Caco-2 (cell line): ENCODE results near the gene CST6. TPM values are rescaled to one million over a fixed set of nuclear protein-coding genes. Genes with fewer than 3 reads are reported as not detected.

Experiments
- BruUV-seq: library from RNA; stranded (reverse); fragments of 400-500 nt; replicated peaks from 2 replicates; lab custom pipeline; 2021; lab: Mats Ljungman, UMichigan
- CTCF ChIA-PET: fragments of 300-600 bp; sonication (Branson Sonifier 250); formaldehyde crosslinking; loops from one replicate; lab custom pipeline; 2022; ENCODE audit warnings: antibody characterized with exemption; lab: Charles Lee
- POLR2A ChIA-PET: fragments of 300-600 bp; sonication (Branson Sonifier 250); formaldehyde crosslinking; loops from one replicate; lab custom pipeline; 2022; ENCODE audit warnings: antibody characterized with exemption; lab: Charles Lee
- DNase-seq, 2 experiments: peaks; one replicate each; pipeline versions ENCODE4 v3.0.0 to v3.0.0-alpha.2; 2020 to 2022
- H3K27me3 ChIP-seq: replicated peaks from 2 replicates; pipeline ENCODE4 v1.6.0; 2011; ENCODE audit warnings: low read length; ENCODE audit not compliant: control insufficient read depth, insufficient read depth
- H3K36me3 ChIP-seq: 2 replicates; pipeline ENCODE4 v1.5.1; 2011; ENCODE audit warnings: low read length; ENCODE audit not compliant: control insufficient read depth, insufficient read depth
- H3K4me1 ChIP-seq: fragments of 250-450 bp; sonication (Bioruptor Pico); 2 replicates; pipeline ENCODE4 v1.5.1; 2020; ENCODE audit warnings: mild to moderate bottlenecking
- H3K4me3 ChIP-seq: 2 replicates; pipeline ENCODE4 v1.5.1; 2011; ENCODE audit warnings: low read depth, mild to moderate bottlenecking, control low read depth, low read length
- H3K9me3 ChIP-seq: fragments of 250-450 bp; sonication (Bioruptor Pico); 2 replicates; pipeline ENCODE4 v1.5.1; 2020; ENCODE audit warnings: mild to moderate bottlenecking, moderate library complexity
- H3K27ac Mint-ChIP-seq: one replicate; pipeline ENCODE4 v1.8.0; 2022; ENCODE audit warnings: mixed read lengths; ENCODE audit not compliant: unreplicated experiment
- H3K27me3 Mint-ChIP-seq: one replicate; pipeline ENCODE4 v1.8.0; 2022; ENCODE audit warnings: mixed read lengths; ENCODE audit not compliant: insufficient read depth, unreplicated experiment
- H3K36me3 Mint-ChIP-seq: one replicate; pipeline ENCODE4 v1.8.0; 2022; ENCODE audit warnings: mild to moderate bottlenecking, mixed read lengths; ENCODE audit not compliant: insufficient read depth, unreplicated experiment
- H3K4me1 Mint-ChIP-seq: one replicate; pipeline ENCODE4 v1.8.0; 2022; ENCODE audit warnings: low read depth, mixed read lengths; ENCODE audit not compliant: unreplicated experiment
- H3K4me3 Mint-ChIP-seq: one replicate; pipeline ENCODE4 v1.8.0; 2022; ENCODE audit warnings: mild to moderate bottlenecking, moderate library complexity, mixed read lengths; ENCODE audit not compliant: unreplicated experiment
- H3K9me3 Mint-ChIP-seq: one replicate; pipeline ENCODE4 v1.8.0; 2022; ENCODE audit warnings: mixed read lengths; ENCODE audit not compliant: unreplicated experiment
- CTCF ChIP-seq, 2 experiments: fragments of 200-600 bp in 1 of 2; IDR thresholded peaks; 1 replicate in 1 of 2; 2 replicates in 1 of 2; pipeline versions ENCODE4 v1.5.1 to v1.8.0; 2011 to 2022; ENCODE audit warnings: antibody characterized with exemption in 1 of 2, control low read depth in 1 of 2, inconsistent platforms in 1 of 2, low read depth in 1 of 2, low read length in 1 of 2, mild to moderate bottlenecking in 1 of 2, moderate library complexity in 1 of 2; ENCODE audit not compliant: insufficient read depth in 1 of 2, severe bottlenecking in 1 of 2, unreplicated experiment in 1 of 2
- intact Hi-C: fragments of 100-400 bp; cut with micrococcal nuclease; formaldehyde crosslinking; loops from one replicate; pipeline ENCODE4 v1.10.0; 2022; ENCODE audit not compliant: unreplicated experiment
- total RNA-seq: library from RNA; stranded (reverse); gene quantifications from 2 replicates; pipeline ENCODE4 v1.2.3, GENCODE V29; 2022

CST6 gene
- total RNA-seq, 1 experiment from 2014 or later = not detected

- peaks cover 7% of the 10 kb centered on the region for H3K4me1 Mint-ChIP-seq
- no peaks in the 10 kb centered on the region for H3K27me3 ChIP-seq
- H3K27ac Mint-ChIP-seq = no peak overlapping the region
- no peak for TF ChIP-seq CTCF (IDR thresholded peaks at IDR 0.05; ENCODE audit: insufficient read depth in 1 of 2, low read depth in 1 of 2, low read length in 1 of 2, severe bottlenecking in 1 of 2, unreplicated experiment in 1 of 2)
- ChIA-PET CTCF (no interaction called here), POLR2A (no interaction called here)
- H3K4me3 Mint-ChIP-seq = no peak overlapping the region
- no peak overlapping the region for H3K4me3 ChIP-seq
- H3K36me3 ChIP-seq = no peaks in the 10 kb centered on the region
- H3K36me3 Mint-ChIP-seq = peaks cover 5% of the 10 kb centered on the region
- H3K27me3 Mint-ChIP-seq = no peaks in the 10 kb centered on the region
- no peaks in the 10 kb centered on the region for H3K9me3 ChIP-seq
- no peaks in the 10 kb centered on the region for H3K9me3 Mint-ChIP-seq
- DNase-seq = no peak
- BruUV-seq = no TSS peak
- H3K4me1 ChIP-seq = peaks cover 21% of the 10 kb centered on the region
- intact Hi-C loops = no loop called here
These were observed 3.1 kb downstream of the CST6 start for GRCh38 chr11:66014804-66015453.

DNA sequence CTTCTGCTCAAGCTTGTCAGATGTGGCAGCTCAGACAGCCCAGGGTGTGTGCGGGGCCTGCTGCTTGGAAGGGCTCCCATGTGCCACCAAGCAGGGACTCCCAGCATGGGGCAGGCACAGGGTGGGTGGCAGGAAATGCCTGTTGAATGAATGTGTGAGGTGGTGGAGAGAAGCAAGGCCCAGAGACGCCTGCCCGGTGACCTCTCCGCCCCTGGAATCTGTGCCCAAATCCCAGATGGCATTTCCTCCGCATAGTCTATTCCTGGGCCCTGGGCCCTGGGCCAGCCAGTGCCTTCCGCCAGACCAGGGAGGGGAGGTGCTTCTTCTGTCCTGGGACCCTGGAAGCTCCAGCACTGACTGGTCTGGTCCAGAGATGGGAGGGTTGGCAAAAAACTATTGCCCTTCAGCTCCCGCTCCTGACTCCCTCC lies 3.7 kb downstream of the CST6 start:
- CTCF ChIA-PET = no interaction called here
- H3K4me1 ChIP-seq = peaks cover 21% of the 10 kb centered on the region
- no peaks in the 10 kb centered on the region for H3K27me3 Mint-ChIP-seq
- H3K36me3 ChIP-seq = no peaks in the 10 kb centered on the region
- H3K36me3 Mint-ChIP-seq = peaks cover 2% of the 10 kb centered on the region
- H3K4me3 ChIP-seq = no peak overlapping the region
- intact Hi-C loops = no loop called here
- POLR2A ChIA-PET = no interaction called here
- H3K27me3 ChIP-seq = no peaks in the 10 kb centered on the region
- TF ChIP-seq CTCF (IDR thresholded peaks at IDR 0.05; ENCODE audit: insufficient read depth in 1 of 2, low read depth in 1 of 2, low read length in 1 of 2, severe bottlenecking in 1 of 2, unreplicated experiment in 1 of 2) = no peak
- no peaks in the 10 kb centered on the region for H3K9me3 ChIP-seq
- no peaks in the 10 kb centered on the region for H3K9me3 Mint-ChIP-seq
- peaks cover 1% of the 10 kb centered on the region for H3K4me1 Mint-ChIP-seq
- no peak overlapping the region for H3K27ac Mint-ChIP-seq
- no TSS peak for BruUV-seq
- H3K4me3 Mint-ChIP-seq = no peak overlapping the region
- no peak for DNase-seq

DNA sequence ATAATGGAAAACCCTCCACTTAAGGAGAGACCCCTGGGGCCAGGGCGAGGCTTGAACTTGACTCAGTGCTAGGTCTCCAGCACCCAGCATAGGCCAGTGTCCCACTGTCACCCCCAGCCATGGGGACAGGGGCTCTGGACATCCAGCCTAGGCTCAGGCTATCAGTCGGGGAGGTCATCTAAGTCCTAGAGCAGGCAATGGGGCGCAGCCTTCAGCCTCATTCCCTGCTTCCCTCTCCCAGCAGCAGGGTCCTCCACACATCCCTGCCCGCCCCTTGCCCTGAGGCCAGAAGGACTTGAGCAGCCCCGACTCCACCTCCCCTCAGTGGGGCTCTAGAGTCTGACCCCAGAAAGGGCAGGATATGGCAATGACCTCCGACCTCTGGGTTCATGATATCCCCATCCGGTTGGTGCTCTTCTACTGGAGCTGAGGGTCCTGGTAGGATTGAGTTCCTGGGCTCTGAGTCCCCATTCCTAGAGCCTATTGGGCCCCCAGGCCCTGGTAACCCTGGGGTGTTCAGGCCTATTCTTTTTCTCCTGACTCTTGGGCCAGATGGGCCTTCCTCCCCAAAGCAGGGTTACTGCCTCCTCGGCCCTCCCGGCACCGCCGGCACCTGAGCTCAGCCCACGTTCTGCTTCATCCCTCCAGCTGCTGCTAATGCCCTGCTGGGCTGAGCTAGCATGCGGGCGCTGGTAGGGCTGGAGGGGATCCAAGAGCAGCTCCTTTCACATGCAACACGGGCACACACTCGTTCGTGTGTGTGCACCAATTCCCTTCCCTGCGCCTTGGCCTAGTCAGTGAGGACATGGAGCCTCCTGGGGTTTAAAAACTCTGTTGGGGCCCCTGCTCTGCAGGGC lies 4.4 kb downstream of the CST6 start:
- Histone ChIP-seq H3K36me3 (no peaks in the 10 kb centered on the region), H3K27me3 (no peaks in the 10 kb centered on the region), H3K4me1 (peaks cover 21% of the 10 kb centered on the region), H3K4me3 (no peak overlapping the region), H3K9me3 (no peaks in the 10 kb centered on the region)
- Mint-ChIP-seq H3K36me3 (no peaks in the 10 kb centered on the region), H3K27ac (no peak overlapping the region), H3K27me3 (no peaks in the 10 kb centered on the region), H3K4me3 (no peak overlapping the region), H3K4me1 (no peaks in the 10 kb centered on the region), H3K9me3 (no peaks in the 10 kb centered on the region)
- no peak for TF ChIP-seq CTCF (IDR thresholded peaks at IDR 0.05; ENCODE audit: insufficient read depth in 1 of 2, low read depth in 1 of 2, low read length in 1 of 2, severe bottlenecking in 1 of 2, unreplicated experiment in 1 of 2)
- intact Hi-C loops = no loop called here
- no TSS peak for BruUV-seq
- no peak for DNase-seq
- ChIA-PET CTCF (no interaction called here), POLR2A (no interaction called here)
